H9 (cell line): ENCODE results near the gene DLG2. TPM values are rescaled to one million over a fixed set of nuclear protein-coding genes. Genes with fewer than 3 reads are reported as not detected.

Source experiments
- DNase-seq: peaks from one replicate; pipeline ENCODE4 v3.0.0-alpha.2; 2017
- H2AFZ ChIP-seq: one replicate; pipeline ENCODE4 v1.6.1; 2013; ENCODE audit warnings: mild to moderate bottlenecking, low read length, control low read depth, moderate library complexity
- H2AK5ac ChIP-seq: 2 replicates; pipeline ENCODE4 v1.6.1; 2013; ENCODE audit warnings: low read length, control low read depth, mixed read lengths; ENCODE audit not compliant: insufficient read length
- H2BK120ac ChIP-seq: one replicate; pipeline ENCODE4 v1.6.1; 2013; ENCODE audit warnings: low read depth, mild to moderate bottlenecking, low read length, control low read depth, inconsistent platforms; ENCODE audit not compliant: poor library complexity, severe bottlenecking
- H2BK12ac ChIP-seq: 2 replicates; pipeline ENCODE4 v1.6.1; 2013; ENCODE audit warnings: low read length, control low read depth, mixed read lengths, low read depth; ENCODE audit not compliant: insufficient read length
- H2BK15ac ChIP-seq: 2 replicates; pipeline ENCODE4 v1.6.1; 2013; ENCODE audit warnings: low read depth, low read length, control low read depth
- H2BK20ac ChIP-seq: one replicate; pipeline ENCODE4 v1.6.1; 2013; ENCODE audit warnings: low read depth, mild to moderate bottlenecking, low read length, control low read depth, inconsistent platforms; ENCODE audit not compliant: poor library complexity, severe bottlenecking
- H2BK5ac ChIP-seq: 2 replicates; pipeline ENCODE4 v1.6.1; 2013; ENCODE audit warnings: low read length, control low read depth, mixed read lengths; ENCODE audit not compliant: insufficient read length
- H3K14ac ChIP-seq: 2 replicates; pipeline ENCODE4 v1.6.1; 2013; ENCODE audit warnings: low read length, control low read depth; ENCODE audit not compliant: insufficient read depth
- H3K18ac ChIP-seq: 2 replicates; pipeline ENCODE4 v1.6.1; 2013; ENCODE audit warnings: low read depth, mild to moderate bottlenecking, mixed read lengths, low read length, control low read depth; ENCODE audit not compliant: insufficient read length
- H3K23ac ChIP-seq: 2 replicates; pipeline ENCODE4 v1.6.1; 2013; ENCODE audit warnings: low read length, control low read depth, mixed read lengths, low read depth; ENCODE audit not compliant: insufficient read length
- H3K23me2 ChIP-seq: 2 replicates; pipeline ENCODE4 v1.6.1; 2013; ENCODE audit warnings: low read depth, mild to moderate bottlenecking, mixed read lengths, low read length, control low read depth; ENCODE audit not compliant: insufficient read length, poor library complexity, severe bottlenecking
- H3K27ac ChIP-seq: 2 replicates; pipeline ENCODE4 v1.5.1; 2013; ENCODE audit warnings: low read length, control low read depth, mixed read lengths, low read depth; ENCODE audit not compliant: insufficient read length
- H3K27me3 ChIP-seq: 2 replicates; pipeline ENCODE4 v1.6.1; 2013; ENCODE audit warnings: low read length, control low read depth, inconsistent platforms; ENCODE audit not compliant: insufficient read depth
- H3K4ac ChIP-seq: 2 replicates; pipeline ENCODE4 v1.6.1; 2013; ENCODE audit warnings: low read depth, mild to moderate bottlenecking, control low read depth, inconsistent platforms, low read length, moderate library complexity
- H3K4me1 ChIP-seq: 2 replicates; pipeline ENCODE4 v1.6.1; 2013; ENCODE audit warnings: low read length, control low read depth, inconsistent platforms; ENCODE audit not compliant: insufficient read depth
- H3K4me2 ChIP-seq: 2 replicates; pipeline ENCODE4 v1.6.1; 2013; ENCODE audit warnings: low read length, control low read depth, mixed read lengths; ENCODE audit not compliant: insufficient read length, insufficient read depth
- H3K56ac ChIP-seq: 2 replicates; pipeline ENCODE4 v1.6.1; 2013; ENCODE audit warnings: low read depth, mild to moderate bottlenecking, mixed read lengths, low read length, control low read depth; ENCODE audit not compliant: insufficient read length
- H3K79me1 ChIP-seq: 2 replicates; pipeline ENCODE4 v1.6.1; 2013; ENCODE audit warnings: low read depth, mild to moderate bottlenecking, moderate library complexity, low read length, control low read depth, inconsistent platforms; ENCODE audit not compliant: insufficient read depth, poor library complexity, severe bottlenecking
- H3K79me2 ChIP-seq: 2 replicates; pipeline ENCODE4 v1.6.1; 2013; ENCODE audit warnings: low read length, control low read depth, inconsistent platforms; ENCODE audit not compliant: insufficient read depth
- H3K9ac ChIP-seq: 2 replicates; pipeline ENCODE4 v1.6.1; 2013; ENCODE audit warnings: low read length, control low read depth, mixed read lengths; ENCODE audit not compliant: insufficient read length; ENCODE audit errors: extremely low read depth
- H3K9me3 ChIP-seq: one replicate; pipeline ENCODE4 v1.6.1; 2013; ENCODE audit warnings: low read depth, low read length, inconsistent platforms; ENCODE audit not compliant: control insufficient read depth
- H3T11ph ChIP-seq: one replicate; pipeline ENCODE4 v1.6.1; 2013; ENCODE audit warnings: mild to moderate bottlenecking, low read length, control low read depth, inconsistent platforms
- H4K20me1 ChIP-seq: one replicate; pipeline ENCODE4 v1.6.1; 2013; ENCODE audit not compliant: control insufficient read depth, insufficient read length, insufficient read depth
- H4K5ac ChIP-seq: 2 replicates; pipeline ENCODE4 v1.6.1; 2013; ENCODE audit warnings: low read depth, mild to moderate bottlenecking, mixed read lengths, low read length, control low read depth; ENCODE audit not compliant: insufficient read length
- H4K8ac ChIP-seq: replicated peaks from 2 replicates; pipeline ENCODE4 v1.6.1; 2013; ENCODE audit warnings: low read length, control low read depth, mixed read lengths, low read depth; ENCODE audit not compliant: insufficient read length
- H4K91ac ChIP-seq: 2 replicates; pipeline ENCODE4 v1.6.1; 2013; ENCODE audit warnings: low read depth, mild to moderate bottlenecking, moderate library complexity, mixed read lengths, low read length, control low read depth; ENCODE audit not compliant: insufficient read length
- H3K27ac Mint-ChIP-seq, 3 experiments: 2 replicates in 2 of 3; 3 replicates in 1 of 3; pipeline ENCODE4 v1.8.0; 2020 to 2021; ENCODE audit warnings: mixed read lengths in 3 of 3, mild to moderate bottlenecking in 1 of 3, moderate library complexity in 1 of 3
- H3K27me3 Mint-ChIP-seq: 2 replicates; pipeline ENCODE4 v1.8.0; 2021; ENCODE audit warnings: low read depth, mild to moderate bottlenecking, moderate library complexity, mixed read lengths
- H3K36me3 Mint-ChIP-seq, 3 experiments: 2 replicates in 2 of 3; 3 replicates in 1 of 3; pipeline ENCODE4 v1.8.0; 2020 to 2021; ENCODE audit warnings: low read depth in 3 of 3, mixed read lengths in 3 of 3; ENCODE audit not compliant: insufficient read depth in 1 of 3
- H3K4me1 Mint-ChIP-seq, 2 experiments: 2 replicates each; pipeline ENCODE4 v1.8.0; 2020; ENCODE audit warnings: mixed read lengths in 2 of 2
- H3K4me3 Mint-ChIP-seq, 2 experiments: 2 replicates in 1 of 2; 3 replicates in 1 of 2; pipeline ENCODE4 v1.8.0; 2020 to 2021; ENCODE audit warnings: mild to moderate bottlenecking in 2 of 2, mixed read lengths in 2 of 2, moderate library complexity in 1 of 2
- H3K9me3 Mint-ChIP-seq, 2 experiments: 2 replicates in 1 of 2; 3 replicates in 1 of 2; pipeline ENCODE4 v1.8.0; 2020; ENCODE audit warnings: mild to moderate bottlenecking in 2 of 2, mixed read lengths in 2 of 2, moderate library complexity in 1 of 2
- WGBS: extraction: QIAGEN DNeasy Blood & Tissue Kit; methylation state at CpG from one replicate; pipeline ENCODE4 v1.1.7; 2013; ENCODE audit warnings: missing lambda C conversion rate, low lambda C conversion rate, mixed read lengths; ENCODE audit not compliant: insufficient read length; ENCODE audit errors: extremely low coverage; 5-methylcytosine and 5-hydroxymethylcytosine counted together
- total RNA-seq: library from RNA; stranded (reverse); gene quantifications from 2 replicates; pipeline ENCODE4 v1.2.1, GENCODE V29; 2021
- TF ChIP-seq, protein P1 (sequence below): fragments of 200-600 bp; sonication (generic); conservative IDR thresholded peaks from 3 replicates; pipeline ENCODE4 v1.8.0; 2021; ENCODE audit warnings: antibody characterized with exemption, mild to moderate bottlenecking

Gene DLG2
- total RNA-seq, 1 experiment from 2014 or later: 8.0 TPM

DNA sequence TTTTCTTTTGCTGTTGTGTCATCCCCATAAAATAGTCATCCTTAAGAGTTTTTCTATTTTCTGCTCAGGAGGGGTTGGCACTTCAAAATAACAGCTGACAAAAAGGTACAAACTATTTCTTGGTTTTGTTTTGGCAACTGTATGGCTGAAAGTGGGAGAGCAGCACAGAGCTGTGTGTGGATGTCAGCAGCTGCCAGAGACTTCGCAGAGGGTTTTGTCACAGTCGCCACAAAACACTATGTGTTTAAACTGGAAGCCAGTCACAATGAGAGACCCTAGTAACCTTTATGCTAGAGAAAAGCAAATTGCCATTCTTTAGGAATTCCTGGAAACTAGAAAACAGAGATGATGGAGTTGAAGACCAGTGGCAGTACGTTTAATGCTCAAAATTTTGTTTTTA, 2151.4 kb downstream of the DLG2 start:
- no peaks in the 10 kb centered on the region for H4K20me1 ChIP-seq
- H3K9ac ChIP-seq: no peak overlapping the region
- no peaks in the 10 kb centered on the region for H3K27me3 ChIP-seq
- no peak overlapping the region; a peak in 1 of 7 replicates for H3K27ac Mint-ChIP-seq
- no peak overlapping the region for H3K4me3 Mint-ChIP-seq
- H3K27me3 Mint-ChIP-seq: no peaks in the 10 kb centered on the region
- H3T11ph ChIP-seq: no peak overlapping the region
- H3K56ac ChIP-seq: no peak overlapping the region
- TF ChIP-seq, protein P1, sequence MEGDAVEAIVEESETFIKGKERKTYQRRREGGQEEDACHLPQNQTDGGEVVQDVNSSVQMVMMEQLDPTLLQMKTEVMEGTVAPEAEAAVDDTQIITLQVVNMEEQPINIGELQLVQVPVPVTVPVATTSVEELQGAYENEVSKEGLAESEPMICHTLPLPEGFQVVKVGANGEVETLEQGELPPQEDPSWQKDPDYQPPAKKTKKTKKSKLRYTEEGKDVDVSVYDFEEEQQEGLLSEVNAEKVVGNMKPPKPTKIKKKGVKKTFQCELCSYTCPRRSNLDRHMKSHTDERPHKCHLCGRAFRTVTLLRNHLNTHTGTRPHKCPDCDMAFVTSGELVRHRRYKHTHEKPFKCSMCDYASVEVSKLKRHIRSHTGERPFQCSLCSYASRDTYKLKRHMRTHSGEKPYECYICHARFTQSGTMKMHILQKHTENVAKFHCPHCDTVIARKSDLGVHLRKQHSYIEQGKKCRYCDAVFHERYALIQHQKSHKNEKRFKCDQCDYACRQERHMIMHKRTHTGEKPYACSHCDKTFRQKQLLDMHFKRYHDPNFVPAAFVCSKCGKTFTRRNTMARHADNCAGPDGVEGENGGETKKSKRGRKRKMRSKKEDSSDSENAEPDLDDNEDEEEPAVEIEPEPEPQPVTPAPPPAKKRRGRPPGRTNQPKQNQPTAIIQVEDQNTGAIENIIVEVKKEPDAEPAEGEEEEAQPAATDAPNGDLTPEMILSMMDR: no peak
- no peak overlapping the region for H4K8ac ChIP-seq
- no peak overlapping the region for H3K14ac ChIP-seq
- no peak overlapping the region for H2AK5ac ChIP-seq
- H3K18ac ChIP-seq: no peak overlapping the region
- H3K79me1 ChIP-seq: no peaks in the 10 kb centered on the region
- no peak overlapping the region for H3K4me2 ChIP-seq
- no peaks in the 10 kb centered on the region for H3K9me3 ChIP-seq
- no peaks in the 10 kb centered on the region for H3K4me1 ChIP-seq
- no peak overlapping the region for H3K23ac ChIP-seq
- DNase-seq: no peak
- H3K27ac ChIP-seq: no peak overlapping the region
- no peaks in the 10 kb centered on the region for H3K79me2 ChIP-seq
- no peak overlapping the region for H3K4ac ChIP-seq
- WGBS: no CpG with 5 or more reads among the region's 3 CpGs
- H4K5ac ChIP-seq: no peak overlapping the region
- H3K4me1 Mint-ChIP-seq: peaks cover 2 to 6% of the 10 kb centered on the region in 2 experiments; a peak in 2 of 4 replicates
- H4K91ac ChIP-seq: no peak overlapping the region
- H3K9me3 Mint-ChIP-seq: no peaks in the 10 kb centered on the region
- H2BK120ac ChIP-seq: no peak overlapping the region
- H2BK20ac ChIP-seq: no peak overlapping the region
- H2BK12ac ChIP-seq: no peak overlapping the region
- no peak overlapping the region for H2AFZ ChIP-seq
- H3K23me2 ChIP-seq: no peaks in the 10 kb centered on the region
- no peaks in the 10 kb centered on the region for H3K36me3 Mint-ChIP-seq
- H2BK15ac ChIP-seq: no peak overlapping the region
- no peak overlapping the region for H2BK5ac ChIP-seq
